AG20443 (cell line): Measurements from ENCODE around the gene GALNT2.

ENCODE experiments used
- DNase-seq: peaks from one replicate; pipeline ENCODE4 v3.0.0; 2012; ENCODE audit warnings: low spot score, mixed read lengths

The GALNT2 gene

GRCh38 chr1:230322967-230323547, 256.0 kb downstream of the GALNT2 start:
- DNase-seq = no peak

DNA sequence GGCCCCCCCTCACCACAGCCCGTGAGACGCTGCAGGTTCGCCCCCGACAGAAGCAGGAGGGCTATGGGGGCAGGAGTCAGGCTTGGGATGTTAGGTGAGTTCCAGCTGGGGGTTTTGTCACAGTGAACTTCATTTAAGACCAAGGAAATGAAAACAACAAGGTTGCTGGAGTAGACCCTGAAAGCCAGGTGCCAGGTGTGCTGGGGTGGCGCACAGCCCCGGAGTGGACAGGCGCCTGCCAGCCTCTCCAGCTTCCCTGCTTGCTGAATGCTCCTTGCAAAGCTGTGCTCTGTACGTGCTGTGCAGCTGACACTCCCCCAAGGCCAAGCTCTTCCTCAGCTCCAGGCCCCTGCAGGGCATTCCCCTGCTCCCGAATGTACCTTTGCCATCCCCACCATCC, 256.6 kb downstream of the GALNT2 start:
- DNase-seq = no peak

GRCh38 chr1:230326971-230327891, 260.2 kb downstream of the GALNT2 start:
- no peak for DNase-seq

- no peak for DNase-seq
Observed at GRCh38 chr1:230327892-230328284, 260.9 kb downstream of the GALNT2 start.

- no peak for DNase-seq
Observed at GRCh38 chr1:230328342-230329015, 261.4 kb downstream of the GALNT2 start.

- no peak for DNase-seq
Observed at GRCh38 chr1:230330157-230330556, 263.1 kb downstream of the GALNT2 start.
